H9 (cell line): ENCODE data around the gene FALEC. TPM values are rescaled to one million over a fixed set of nuclear protein-coding genes. Genes with fewer than 3 reads are reported as not detected.
A peak's percentile ranks its signal among the peaks of the same experiment; 100 is the strongest.

Experiments
- DNase-seq: peaks from one replicate; pipeline ENCODE4 v3.0.0-alpha.2; 2017
- H2AFZ ChIP-seq: one replicate; pipeline ENCODE4 v1.6.1; 2013; ENCODE audit warnings: mild to moderate bottlenecking, low read length, control low read depth, moderate library complexity
- H2AK5ac ChIP-seq: 2 replicates; pipeline ENCODE4 v1.6.1; 2013; ENCODE audit warnings: low read length, control low read depth, mixed read lengths; ENCODE audit not compliant: insufficient read length
- H2BK120ac ChIP-seq: one replicate; pipeline ENCODE4 v1.6.1; 2013; ENCODE audit warnings: low read depth, mild to moderate bottlenecking, low read length, control low read depth, inconsistent platforms; ENCODE audit not compliant: poor library complexity, severe bottlenecking
- H2BK12ac ChIP-seq: 2 replicates; pipeline ENCODE4 v1.6.1; 2013; ENCODE audit warnings: low read length, control low read depth, mixed read lengths, low read depth; ENCODE audit not compliant: insufficient read length
- H2BK15ac ChIP-seq: 2 replicates; pipeline ENCODE4 v1.6.1; 2013; ENCODE audit warnings: low read depth, low read length, control low read depth
- H2BK20ac ChIP-seq: one replicate; pipeline ENCODE4 v1.6.1; 2013; ENCODE audit warnings: low read depth, mild to moderate bottlenecking, low read length, control low read depth, inconsistent platforms; ENCODE audit not compliant: poor library complexity, severe bottlenecking
- H2BK5ac ChIP-seq: 2 replicates; pipeline ENCODE4 v1.6.1; 2013; ENCODE audit warnings: low read length, control low read depth, mixed read lengths; ENCODE audit not compliant: insufficient read length
- H3K14ac ChIP-seq: 2 replicates; pipeline ENCODE4 v1.6.1; 2013; ENCODE audit warnings: low read length, control low read depth; ENCODE audit not compliant: insufficient read depth
- H3K18ac ChIP-seq: 2 replicates; pipeline ENCODE4 v1.6.1; 2013; ENCODE audit warnings: low read depth, mild to moderate bottlenecking, mixed read lengths, low read length, control low read depth; ENCODE audit not compliant: insufficient read length
- H3K23ac ChIP-seq: 2 replicates; pipeline ENCODE4 v1.6.1; 2013; ENCODE audit warnings: low read length, control low read depth, mixed read lengths, low read depth; ENCODE audit not compliant: insufficient read length
- H3K23me2 ChIP-seq: 2 replicates; pipeline ENCODE4 v1.6.1; 2013; ENCODE audit warnings: low read depth, mild to moderate bottlenecking, mixed read lengths, low read length, control low read depth; ENCODE audit not compliant: insufficient read length, poor library complexity, severe bottlenecking
- H3K27ac ChIP-seq: 2 replicates; pipeline ENCODE4 v1.5.1; 2013; ENCODE audit warnings: low read length, control low read depth, mixed read lengths, low read depth; ENCODE audit not compliant: insufficient read length
- H3K27me3 ChIP-seq: 2 replicates; pipeline ENCODE4 v1.6.1; 2013; ENCODE audit warnings: low read length, control low read depth, inconsistent platforms; ENCODE audit not compliant: insufficient read depth
- H3K4ac ChIP-seq: 2 replicates; pipeline ENCODE4 v1.6.1; 2013; ENCODE audit warnings: low read depth, mild to moderate bottlenecking, control low read depth, inconsistent platforms, low read length, moderate library complexity
- H3K4me1 ChIP-seq: 2 replicates; pipeline ENCODE4 v1.6.1; 2013; ENCODE audit warnings: low read length, control low read depth, inconsistent platforms; ENCODE audit not compliant: insufficient read depth
- H3K4me2 ChIP-seq: 2 replicates; pipeline ENCODE4 v1.6.1; 2013; ENCODE audit warnings: low read length, control low read depth, mixed read lengths; ENCODE audit not compliant: insufficient read length, insufficient read depth
- H3K56ac ChIP-seq: 2 replicates; pipeline ENCODE4 v1.6.1; 2013; ENCODE audit warnings: low read depth, mild to moderate bottlenecking, mixed read lengths, low read length, control low read depth; ENCODE audit not compliant: insufficient read length
- H3K79me1 ChIP-seq: 2 replicates; pipeline ENCODE4 v1.6.1; 2013; ENCODE audit warnings: low read depth, mild to moderate bottlenecking, moderate library complexity, low read length, control low read depth, inconsistent platforms; ENCODE audit not compliant: insufficient read depth, poor library complexity, severe bottlenecking
- H3K79me2 ChIP-seq: 2 replicates; pipeline ENCODE4 v1.6.1; 2013; ENCODE audit warnings: low read length, control low read depth, inconsistent platforms; ENCODE audit not compliant: insufficient read depth
- H3K9ac ChIP-seq: 2 replicates; pipeline ENCODE4 v1.6.1; 2013; ENCODE audit warnings: low read length, control low read depth, mixed read lengths; ENCODE audit not compliant: insufficient read length; ENCODE audit errors: extremely low read depth
- H3K9me3 ChIP-seq: one replicate; pipeline ENCODE4 v1.6.1; 2013; ENCODE audit warnings: low read depth, low read length, inconsistent platforms; ENCODE audit not compliant: control insufficient read depth
- H3T11ph ChIP-seq: one replicate; pipeline ENCODE4 v1.6.1; 2013; ENCODE audit warnings: mild to moderate bottlenecking, low read length, control low read depth, inconsistent platforms
- H4K20me1 ChIP-seq: one replicate; pipeline ENCODE4 v1.6.1; 2013; ENCODE audit not compliant: control insufficient read depth, insufficient read length, insufficient read depth
- H4K5ac ChIP-seq: 2 replicates; pipeline ENCODE4 v1.6.1; 2013; ENCODE audit warnings: low read depth, mild to moderate bottlenecking, mixed read lengths, low read length, control low read depth; ENCODE audit not compliant: insufficient read length
- H4K8ac ChIP-seq: replicated peaks from 2 replicates; pipeline ENCODE4 v1.6.1; 2013; ENCODE audit warnings: low read length, control low read depth, mixed read lengths, low read depth; ENCODE audit not compliant: insufficient read length
- H4K91ac ChIP-seq: 2 replicates; pipeline ENCODE4 v1.6.1; 2013; ENCODE audit warnings: low read depth, mild to moderate bottlenecking, moderate library complexity, mixed read lengths, low read length, control low read depth; ENCODE audit not compliant: insufficient read length
- H3K27ac Mint-ChIP-seq, 3 experiments: 2 replicates in 2 of 3; 3 replicates in 1 of 3; pipeline ENCODE4 v1.8.0; 2020 to 2021; ENCODE audit warnings: mixed read lengths in 3 of 3, mild to moderate bottlenecking in 1 of 3, moderate library complexity in 1 of 3
- H3K27me3 Mint-ChIP-seq: 2 replicates; pipeline ENCODE4 v1.8.0; 2021; ENCODE audit warnings: low read depth, mild to moderate bottlenecking, moderate library complexity, mixed read lengths
- H3K36me3 Mint-ChIP-seq, 3 experiments: 2 replicates in 2 of 3; 3 replicates in 1 of 3; pipeline ENCODE4 v1.8.0; 2020 to 2021; ENCODE audit warnings: low read depth in 3 of 3, mixed read lengths in 3 of 3; ENCODE audit not compliant: insufficient read depth in 1 of 3
- H3K4me1 Mint-ChIP-seq, 2 experiments: 2 replicates each; pipeline ENCODE4 v1.8.0; 2020; ENCODE audit warnings: mixed read lengths in 2 of 2
- H3K4me3 Mint-ChIP-seq, 2 experiments: 2 replicates in 1 of 2; 3 replicates in 1 of 2; pipeline ENCODE4 v1.8.0; 2020 to 2021; ENCODE audit warnings: mild to moderate bottlenecking in 2 of 2, mixed read lengths in 2 of 2, moderate library complexity in 1 of 2
- H3K9me3 Mint-ChIP-seq, 2 experiments: 2 replicates in 1 of 2; 3 replicates in 1 of 2; pipeline ENCODE4 v1.8.0; 2020; ENCODE audit warnings: mild to moderate bottlenecking in 2 of 2, mixed read lengths in 2 of 2, moderate library complexity in 1 of 2
- CTCF ChIP-seq: fragments of 200-600 bp; sonication (generic); conservative IDR thresholded peaks from 3 replicates; pipeline ENCODE4 v1.8.0; 2021; ENCODE audit warnings: antibody characterized with exemption, mild to moderate bottlenecking
- WGBS: extraction: QIAGEN DNeasy Blood & Tissue Kit; methylation state at CpG from one replicate; pipeline ENCODE4 v1.1.7; 2013; ENCODE audit warnings: missing lambda C conversion rate, low lambda C conversion rate, mixed read lengths; ENCODE audit not compliant: insufficient read length; ENCODE audit errors: extremely low coverage; 5-methylcytosine and 5-hydroxymethylcytosine counted together
- total RNA-seq: library from RNA; stranded (reverse); gene quantifications from 2 replicates; pipeline ENCODE4 v1.2.1, GENCODE V29; 2021

Gene FALEC
- total RNA-seq, 1 experiment from 2014 or later: not detected

- Histone ChIP-seq H2AK5ac (no peak overlapping the region), H3K79me1 (no peaks in the 10 kb centered on the region), H3K56ac (no peak overlapping the region), H3K27ac (no peak overlapping the region), H2BK12ac (no peak overlapping the region), H3K9me3 (no peaks in the 10 kb centered on the region), H4K8ac (peak overlapping the region; percentile 67), H3K23me2 (no peaks in the 10 kb centered on the region), H3K79me2 (no peaks in the 10 kb centered on the region), H2AFZ (no peak overlapping the region), H3K27me3 (no peaks in the 10 kb centered on the region), H4K20me1 (no peaks in the 10 kb centered on the region), H2BK120ac (no peak overlapping the region), H2BK20ac (no peak overlapping the region), H3K23ac (no peak overlapping the region), H3K9ac (no peak overlapping the region), H3T11ph (no peak overlapping the region), H4K5ac (no peak overlapping the region), H2BK5ac (no peak overlapping the region), H3K4ac (no peak overlapping the region), H3K14ac (no peak overlapping the region), H2BK15ac (no peak overlapping the region), H4K91ac (no peak overlapping the region), H3K4me2 (no peak overlapping the region), H3K18ac (no peak overlapping the region), H3K4me1 (peaks cover 3% of the 10 kb centered on the region; the same call in 1 of the 2 replicates)
- Mint-ChIP-seq H3K4me1 (peaks cover 22 to 41% of the 10 kb centered on the region in 2 experiments), H3K27ac (peak overlapping the region in 2 of 3 experiments; percentile 24 to 72; a peak in 1 of 7 replicates), H3K9me3 (no peaks in the 10 kb centered on the region), H3K4me3 (no peak overlapping the region), H3K27me3 (peaks cover 5% of the 10 kb centered on the region), H3K36me3 (peaks cover 3 to 5% (median 5%) of the 10 kb centered on the region in 3 experiments; a peak in 5 of 7 replicates)
- no CpG with 5 or more reads among the region's 26 CpGs for WGBS
- no peak for TF ChIP-seq CTCF
- DNase-seq: peak; percentile 33
Measured at GRCh38 chr1:150555971-150556865, 40.7 kb downstream of the FALEC start.
